Lower leg skin (tissue), 3 donors: Measurements from ENCODE around the gene BHLHE23.

Source experiments
- CTCF ChIP-seq, 3 donors: fragments of 450-650 bp; IDR thresholded peaks; one replicate each; pipeline ENCODE4 v1.5.1; 2016; ENCODE audit warnings: antibody characterized with exemption in 3 of 3, mild to moderate bottlenecking in 3 of 3, moderate library complexity in 2 of 3
- POLR2A ChIP-seq, 2 donors: fragments of 450-650 bp; IDR thresholded peaks; one replicate each; pipeline ENCODE4 v1.6.1; 2016 to 2017; ENCODE audit warnings: antibody characterized with exemption in 2 of 2, mild to moderate bottlenecking in 1 of 2, moderate library complexity in 1 of 2

- TF ChIP-seq CTCF (IDR thresholded peaks at IDR 0.05) (no peak), POLR2A (IDR thresholded peaks at IDR 0.05) (no peak)
These were observed 9.0 kb upstream of the BHLHE23 start for GRCh38 chr20:63015662-63016361.
